ENCODE measurements around the gene CASD1. TPM values are rescaled to one million over a fixed set of nuclear protein-coding genes. Genes with fewer than 3 reads are reported as not detected.

CASD1 gene
- total RNA-seq, 1 donor from 2014 or later: 21.3 TPM

DNA sequence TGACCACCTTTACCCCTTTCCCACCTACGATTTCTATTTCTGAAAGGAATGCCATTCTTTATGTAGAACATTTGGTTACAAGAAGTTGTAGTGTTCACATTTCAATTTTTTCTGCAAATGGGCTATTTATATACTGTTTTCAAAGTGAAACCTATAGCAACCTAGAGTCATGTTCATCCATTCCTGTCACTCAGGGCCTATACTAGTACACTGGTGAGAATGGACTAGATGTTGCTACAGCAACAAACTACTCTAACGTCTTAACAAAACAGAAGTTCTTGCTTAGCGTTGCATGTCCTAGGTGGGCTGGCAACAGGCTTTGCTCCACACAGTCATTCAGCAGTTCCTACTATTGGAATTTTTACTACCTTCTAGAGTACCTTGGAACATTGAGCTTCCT is 16.3 kb downstream of the CASD1 start:
- intact Hi-C loops (cut with micrococcal nuclease): no loop called here
- no peaks in the 10 kb centered on the region for H3K4me1 Mint-ChIP-seq (ENCODE audit: low read depth)
- DNase-seq (ENCODE audit: low spot score): no peak
- H3K9me3 Mint-ChIP-seq: no peaks in the 10 kb centered on the region
- no peak overlapping the region for H3K4me3 Mint-ChIP-seq (ENCODE audit: low read depth)
- peaks cover 20% of the 10 kb centered on the region for H3K36me3 Mint-ChIP-seq (ENCODE audit: low read depth)
- H3K27ac Mint-ChIP-seq: no peak overlapping the region
- H3K27me3 Mint-ChIP-seq (ENCODE audit: low read depth): no peaks in the 10 kb centered on the region

DNA sequence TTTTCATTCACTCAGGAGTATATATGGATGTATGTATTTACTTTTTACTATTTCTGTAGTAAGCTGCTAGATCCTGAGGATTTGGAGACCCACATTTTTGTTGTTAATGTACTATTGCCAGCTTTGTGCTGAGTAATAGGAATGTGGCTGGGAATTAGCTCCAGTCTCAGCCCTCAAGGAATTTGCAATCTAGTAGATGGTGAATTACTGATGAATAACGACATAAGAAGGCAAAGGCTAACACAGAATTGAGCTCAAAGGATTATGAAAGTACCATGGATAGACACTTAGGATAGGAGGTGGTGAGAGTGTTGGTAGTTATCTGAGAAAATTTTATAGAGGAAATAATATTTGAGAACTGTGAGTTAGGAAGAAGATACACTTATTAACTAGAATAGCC is 19.9 kb downstream of the CASD1 start:
- Mint-ChIP-seq H3K9me3 (no peaks in the 10 kb centered on the region), H3K4me1 (ENCODE audit: low read depth) (no peaks in the 10 kb centered on the region), H3K36me3 (ENCODE audit: low read depth) (peaks cover 12% of the 10 kb centered on the region), H3K27me3 (ENCODE audit: low read depth) (no peaks in the 10 kb centered on the region), H3K4me3 (ENCODE audit: low read depth) (no peak overlapping the region), H3K27ac (no peak overlapping the region)
- intact Hi-C loops (cut with micrococcal nuclease): no loop called here
- no peak for DNase-seq (ENCODE audit: low spot score)

- intact Hi-C loops (cut with micrococcal nuclease): no loop called here
- DNase-seq (ENCODE audit: low spot score): no peak
- H3K4me1 Mint-ChIP-seq (ENCODE audit: low read depth): no peaks in the 10 kb centered on the region
- peaks cover 15% of the 10 kb centered on the region for H3K36me3 Mint-ChIP-seq (ENCODE audit: low read depth)
- no peak overlapping the region for H3K27ac Mint-ChIP-seq
- no peak overlapping the region for H3K4me3 Mint-ChIP-seq (ENCODE audit: low read depth)
- H3K9me3 Mint-ChIP-seq: no peaks in the 10 kb centered on the region
- H3K27me3 Mint-ChIP-seq (ENCODE audit: low read depth): no peaks in the 10 kb centered on the region
These were observed 20.5 kb downstream of the CASD1 start for GRCh38 chr7:94530109-94530508.

- Mint-ChIP-seq H3K9me3 (no peaks in the 10 kb centered on the region), H3K27me3 (ENCODE audit: low read depth) (no peaks in the 10 kb centered on the region), H3K4me3 (ENCODE audit: low read depth) (no peak overlapping the region), H3K36me3 (ENCODE audit: low read depth) (peaks cover 17% of the 10 kb centered on the region), H3K4me1 (ENCODE audit: low read depth) (no peaks in the 10 kb centered on the region), H3K27ac (no peak overlapping the region)
- DNase-seq (ENCODE audit: low spot score): no peak
- intact Hi-C loops (cut with micrococcal nuclease): no loop called here
These were observed 23.1 kb downstream of the CASD1 start for GRCh38 chr7:94532676-94533075.

DNA sequence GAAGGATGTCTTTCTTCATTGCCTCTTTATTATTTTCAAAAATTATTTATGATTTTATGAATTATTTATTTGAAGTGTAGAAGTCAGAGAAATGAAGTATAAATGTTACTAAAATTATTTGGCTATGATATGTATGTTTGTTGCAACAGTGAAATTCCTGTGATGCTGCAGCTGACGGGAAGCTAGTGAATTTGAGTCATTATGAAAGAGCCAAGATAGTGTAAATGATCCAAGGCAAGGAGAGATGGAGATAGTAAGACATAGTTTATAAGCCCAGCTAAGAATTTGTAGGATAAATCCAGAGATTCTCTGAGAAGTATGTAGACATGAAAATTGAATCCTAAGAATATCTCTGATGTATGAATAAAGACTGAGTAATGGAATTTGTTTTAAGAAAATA is 30.8 kb downstream of the CASD1 start:
- H3K9me3 Mint-ChIP-seq: no peaks in the 10 kb centered on the region
- H3K27ac Mint-ChIP-seq: no peak overlapping the region
- H3K4me1 Mint-ChIP-seq (ENCODE audit: low read depth): no peaks in the 10 kb centered on the region
- H3K27me3 Mint-ChIP-seq (ENCODE audit: low read depth): no peaks in the 10 kb centered on the region
- H3K4me3 Mint-ChIP-seq (ENCODE audit: low read depth): no peak overlapping the region
- intact Hi-C loops (cut with micrococcal nuclease): no loop called here
- DNase-seq (ENCODE audit: low spot score): no peak
- peaks cover 7% of the 10 kb centered on the region for H3K36me3 Mint-ChIP-seq (ENCODE audit: low read depth)

GRCh38 chr7:94547126-94547525 is 37.5 kb downstream of the CASD1 start:
- no peaks in the 10 kb centered on the region for H3K4me1 Mint-ChIP-seq (ENCODE audit: low read depth)
- H3K27me3 Mint-ChIP-seq (ENCODE audit: low read depth): no peaks in the 10 kb centered on the region
- no peak overlapping the region for H3K4me3 Mint-ChIP-seq (ENCODE audit: low read depth)
- peaks cover 5% of the 10 kb centered on the region for H3K36me3 Mint-ChIP-seq (ENCODE audit: low read depth)
- intact Hi-C loops (cut with micrococcal nuclease): no loop called here
- no peak for DNase-seq (ENCODE audit: low spot score)
- H3K27ac Mint-ChIP-seq: no peak overlapping the region
- H3K9me3 Mint-ChIP-seq: no peaks in the 10 kb centered on the region

DNA sequence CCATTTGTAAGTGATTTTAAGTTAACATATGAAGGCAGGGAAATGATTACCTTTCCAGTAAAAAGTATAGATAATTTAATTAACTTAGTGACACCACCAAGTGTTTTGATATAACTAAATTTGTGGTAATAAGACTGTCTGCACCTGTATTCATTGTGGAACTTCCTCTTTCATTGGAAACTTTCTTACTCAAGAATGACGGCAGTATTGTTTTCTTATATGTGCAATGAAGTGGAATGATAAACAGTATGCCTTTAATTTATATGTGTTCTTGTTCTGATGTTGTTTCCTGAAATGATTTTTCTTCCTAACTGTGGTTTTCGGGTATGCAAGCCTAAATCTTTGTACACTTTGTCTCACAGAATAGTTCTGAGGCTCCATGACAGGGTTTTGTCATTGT is 46.4 kb downstream of the CASD1 start:
- intact Hi-C loops (cut with micrococcal nuclease): no loop called here
- Mint-ChIP-seq H3K36me3 (ENCODE audit: low read depth) (peaks cover 22% of the 10 kb centered on the region), H3K4me3 (ENCODE audit: low read depth) (no peak overlapping the region), H3K9me3 (no peaks in the 10 kb centered on the region), H3K4me1 (ENCODE audit: low read depth) (no peaks in the 10 kb centered on the region), H3K27me3 (ENCODE audit: low read depth) (no peaks in the 10 kb centered on the region), H3K27ac (no peak overlapping the region)
- no peak for DNase-seq (ENCODE audit: low spot score)

DNA sequence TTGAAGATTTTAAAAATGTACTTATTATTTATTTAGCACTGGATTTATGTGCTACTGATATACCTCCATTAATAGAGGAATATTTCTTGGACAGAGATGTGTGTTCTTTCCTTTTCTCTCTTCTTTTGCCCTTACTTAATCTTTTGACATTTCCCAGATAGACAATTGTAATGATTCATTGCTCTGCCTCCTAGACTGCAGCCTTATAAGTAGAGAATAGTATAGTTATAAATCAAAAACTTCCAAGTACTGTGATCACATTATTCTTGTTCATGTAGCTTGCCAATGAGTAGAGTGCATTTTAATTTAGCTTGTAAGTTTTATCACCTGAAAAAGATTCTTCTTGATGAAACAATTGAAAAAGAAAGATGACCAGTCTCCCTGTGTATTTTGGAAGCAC is 47.6 kb downstream of the CASD1 start:
- no peak overlapping the region for H3K27ac Mint-ChIP-seq
- H3K36me3 Mint-ChIP-seq (ENCODE audit: low read depth): peaks cover 21% of the 10 kb centered on the region
- H3K4me1 Mint-ChIP-seq (ENCODE audit: low read depth): no peaks in the 10 kb centered on the region
- no peak for DNase-seq (ENCODE audit: low spot score)
- no peaks in the 10 kb centered on the region for H3K9me3 Mint-ChIP-seq
- intact Hi-C loops (cut with micrococcal nuclease): no loop called here
- no peaks in the 10 kb centered on the region for H3K27me3 Mint-ChIP-seq (ENCODE audit: low read depth)
- no peak overlapping the region for H3K4me3 Mint-ChIP-seq (ENCODE audit: low read depth)

DNA sequence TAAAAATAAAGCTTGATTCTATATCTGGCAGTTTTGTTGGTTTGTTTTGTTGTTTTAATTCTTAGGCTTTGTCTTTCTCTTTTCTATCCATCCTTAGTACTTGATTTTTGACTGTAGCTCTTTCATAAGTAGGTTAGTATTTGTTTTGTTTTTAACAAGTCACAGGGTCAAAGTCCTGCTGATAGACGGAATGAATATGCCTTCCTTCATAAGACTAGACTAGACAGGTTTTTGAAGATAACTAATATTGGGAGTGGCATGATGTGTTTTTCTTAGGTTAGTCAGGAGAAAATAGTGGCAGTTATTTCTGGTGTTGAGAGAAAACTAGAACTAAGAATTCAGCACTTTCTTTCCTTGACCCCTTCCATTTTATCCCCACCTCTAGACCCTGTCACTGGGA is 50.4 kb downstream of the CASD1 start:
- Mint-ChIP-seq H3K9me3 (no peaks in the 10 kb centered on the region), H3K4me1 (ENCODE audit: low read depth) (no peaks in the 10 kb centered on the region), H3K4me3 (ENCODE audit: low read depth) (no peak overlapping the region), H3K27ac (no peak overlapping the region), H3K36me3 (ENCODE audit: low read depth) (peaks cover 9% of the 10 kb centered on the region), H3K27me3 (ENCODE audit: low read depth) (no peaks in the 10 kb centered on the region)
- no peak for DNase-seq (ENCODE audit: low spot score)
- intact Hi-C loops (cut with micrococcal nuclease): no loop called here

DNA sequence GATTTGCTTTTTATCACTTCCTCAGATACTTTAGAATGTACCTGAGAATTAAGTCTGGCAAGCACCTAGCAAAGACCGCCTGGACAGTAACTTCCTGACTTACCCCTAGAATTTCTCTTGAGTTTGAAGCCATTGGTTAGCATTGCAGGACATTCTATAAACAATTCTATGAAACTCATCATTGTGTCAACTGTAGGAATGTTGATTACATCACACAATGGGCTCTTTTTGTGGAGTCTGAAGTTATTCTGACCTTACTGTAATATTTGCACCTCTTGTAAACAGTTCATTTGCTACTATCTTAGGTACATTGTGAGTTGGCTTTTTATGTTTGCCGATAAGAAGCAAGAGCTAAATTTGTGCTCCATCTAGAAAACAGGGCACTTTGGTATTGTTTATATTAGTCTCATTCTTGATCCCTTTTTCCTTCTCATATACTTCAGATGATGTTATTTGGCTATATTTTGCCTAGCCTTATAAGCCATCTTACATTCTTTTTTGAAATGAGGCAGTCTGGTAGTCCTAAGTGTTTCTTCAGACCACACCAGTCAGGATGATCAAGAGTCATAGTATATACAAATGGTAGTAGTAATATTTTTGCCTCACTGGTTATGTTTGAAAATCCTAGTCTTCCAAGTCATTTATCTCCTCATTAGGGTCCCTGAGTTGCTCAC is 52.4 kb downstream of the CASD1 start:
- no peak for DNase-seq (ENCODE audit: low spot score)
- no peaks in the 10 kb centered on the region for H3K4me1 Mint-ChIP-seq (ENCODE audit: low read depth)
- H3K27ac Mint-ChIP-seq: no peak overlapping the region
- no peaks in the 10 kb centered on the region for H3K27me3 Mint-ChIP-seq (ENCODE audit: low read depth)
- intact Hi-C loops (cut with micrococcal nuclease): no loop called here
- no peaks in the 10 kb centered on the region for H3K36me3 Mint-ChIP-seq (ENCODE audit: low read depth)
- H3K9me3 Mint-ChIP-seq: no peaks in the 10 kb centered on the region
- no peak overlapping the region for H3K4me3 Mint-ChIP-seq (ENCODE audit: low read depth)

- Mint-ChIP-seq H3K27ac (no peak overlapping the region), H3K9me3 (no peaks in the 10 kb centered on the region), H3K36me3 (ENCODE audit: low read depth) (no peaks in the 10 kb centered on the region), H3K27me3 (ENCODE audit: low read depth) (no peaks in the 10 kb centered on the region), H3K4me1 (ENCODE audit: low read depth) (no peaks in the 10 kb centered on the region), H3K4me3 (ENCODE audit: low read depth) (no peak overlapping the region)
- DNase-seq (ENCODE audit: low spot score): no peak
- intact Hi-C loops (cut with micrococcal nuclease): no loop called here
These were observed 52.9 kb downstream of the CASD1 start for GRCh38 chr7:94562525-94562924.

DNA sequence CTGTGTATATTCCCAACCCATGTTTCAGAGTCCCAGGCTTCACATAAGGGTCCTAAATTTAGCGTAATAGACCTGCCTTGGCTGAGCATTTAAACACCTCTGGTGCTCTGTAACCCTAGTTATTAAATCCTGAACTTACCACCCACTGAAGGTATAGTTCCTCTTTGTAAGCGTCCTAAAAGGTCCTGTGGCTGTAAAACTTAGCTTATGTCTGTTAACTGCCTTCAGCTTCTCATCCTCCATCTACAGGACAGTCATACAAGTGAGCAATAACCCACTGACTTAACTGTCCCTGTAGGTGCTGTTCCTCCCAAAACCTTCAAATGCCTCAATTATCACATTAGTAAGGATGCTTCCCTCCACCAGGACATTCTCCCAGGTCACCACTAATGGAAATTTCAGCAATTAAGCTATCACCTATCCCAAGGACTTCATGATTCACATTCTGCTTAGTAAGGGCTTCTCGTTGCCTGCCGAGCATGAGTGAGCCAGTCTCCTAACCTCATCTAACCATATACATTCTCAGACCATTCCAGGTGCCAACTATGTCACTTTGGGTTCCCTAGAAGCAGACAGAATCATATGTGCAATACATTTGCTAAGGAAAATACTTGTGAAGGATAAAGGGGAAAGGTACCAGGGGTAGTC is 55.8 kb downstream of the CASD1 start:
- peaks cover 6% of the 10 kb centered on the region for H3K9me3 Mint-ChIP-seq
- H3K4me3 Mint-ChIP-seq (ENCODE audit: low read depth): no peak overlapping the region
- intact Hi-C loops (cut with micrococcal nuclease): no loop called here
- H3K27me3 Mint-ChIP-seq (ENCODE audit: low read depth): no peaks in the 10 kb centered on the region
- DNase-seq (ENCODE audit: low spot score): no peak
- H3K36me3 Mint-ChIP-seq (ENCODE audit: low read depth): no peaks in the 10 kb centered on the region
- H3K4me1 Mint-ChIP-seq (ENCODE audit: low read depth): no peaks in the 10 kb centered on the region
- H3K27ac Mint-ChIP-seq: no peak overlapping the region

DNA sequence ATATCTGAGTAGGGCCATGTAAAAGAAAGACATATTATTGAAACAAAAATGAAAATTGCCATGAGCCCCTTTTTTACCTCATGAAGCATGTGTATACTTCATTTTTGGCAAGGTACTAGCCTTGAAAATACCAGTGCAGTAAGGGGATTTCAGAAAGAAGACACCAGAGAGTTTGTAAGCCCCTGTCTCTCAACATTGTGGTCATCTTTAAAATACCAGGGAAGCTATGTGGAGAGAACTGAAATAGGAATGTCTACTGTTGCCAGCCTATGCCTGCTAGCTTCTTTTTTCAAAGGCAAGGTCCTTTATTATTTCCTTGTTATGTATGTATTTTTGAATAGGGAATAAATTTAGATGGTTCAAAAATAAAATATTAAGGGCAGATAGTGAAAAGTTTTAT is 57.8 kb downstream of the CASD1 start:
- Mint-ChIP-seq H3K27ac (no peak overlapping the region), H3K27me3 (ENCODE audit: low read depth) (no peaks in the 10 kb centered on the region), H3K4me3 (ENCODE audit: low read depth) (no peak overlapping the region), H3K9me3 (peaks cover 6% of the 10 kb centered on the region), H3K4me1 (ENCODE audit: low read depth) (no peaks in the 10 kb centered on the region), H3K36me3 (ENCODE audit: low read depth) (peaks cover 5% of the 10 kb centered on the region)
- no peak for DNase-seq (ENCODE audit: low spot score)
- intact Hi-C loops (cut with micrococcal nuclease): no loop called here
